ENCODE measurements around the gene RPL13.

Gene RPL13

GRCh38 chr16:89560378-89561141 is at the start of gene RPL13:
Gene RPL13 (plus strand): TSS chr16:89560682. CDS start chr16:89560960, 278 bp downstream.
- peak; percentile 98 for DNase-seq (ENCODE audit: low spot score)

DNA sequence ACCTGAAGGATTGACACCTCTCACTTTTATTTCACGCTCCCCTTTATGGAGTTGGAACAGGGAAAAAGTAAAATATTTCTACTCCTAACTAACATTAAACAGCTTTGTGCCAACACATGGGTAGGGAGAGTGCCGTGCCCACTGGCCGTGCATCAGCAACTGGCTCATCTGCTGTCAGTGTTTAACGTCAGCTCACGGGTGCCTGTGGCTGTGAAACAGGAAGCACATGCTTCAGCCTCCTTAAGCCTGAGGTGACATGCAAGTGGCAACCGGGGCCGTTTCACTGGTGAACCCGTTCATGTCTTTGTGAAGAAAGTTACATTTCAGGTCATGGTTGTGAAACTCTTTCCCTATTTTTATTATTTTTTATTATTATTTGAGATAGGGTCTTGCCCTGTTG is 49.1 kb upstream of the RPL13 start:
- no peak for DNase-seq (ENCODE audit: low spot score)

- no peak for DNase-seq (ENCODE audit: low spot score)
These were observed 48.0 kb upstream of the RPL13 start for GRCh38 chr16:89512453-89512852.

- no peak for DNase-seq (ENCODE audit: low spot score)
These were observed 43.4 kb upstream of the RPL13 start for GRCh38 chr16:89517128-89517527.

- no peak for DNase-seq (ENCODE audit: low spot score)
These were observed 40.6 kb upstream of the RPL13 start for GRCh38 chr16:89519881-89520280.

DNA sequence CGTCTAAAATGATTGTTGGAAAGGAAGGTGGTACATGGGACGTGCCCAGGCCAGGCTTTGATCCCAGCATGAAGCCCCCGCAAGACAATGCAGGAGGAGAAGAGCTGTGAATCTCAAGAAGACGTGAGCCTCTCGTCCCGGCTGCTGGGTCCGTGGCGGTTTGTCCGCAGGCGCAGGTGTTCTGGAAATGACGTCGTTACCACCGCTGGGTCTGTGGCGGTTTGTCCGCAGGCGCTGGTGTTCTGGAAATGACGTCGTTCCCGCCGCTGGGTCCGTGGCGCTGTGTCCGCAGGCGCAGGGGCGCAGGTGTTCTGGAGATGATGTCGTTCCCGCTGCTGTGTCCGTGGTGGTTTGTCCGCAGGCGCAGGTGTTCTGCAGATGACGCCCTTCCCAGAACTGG is 38.2 kb upstream of the RPL13 start:
- no peak for DNase-seq (ENCODE audit: low spot score)

DNA sequence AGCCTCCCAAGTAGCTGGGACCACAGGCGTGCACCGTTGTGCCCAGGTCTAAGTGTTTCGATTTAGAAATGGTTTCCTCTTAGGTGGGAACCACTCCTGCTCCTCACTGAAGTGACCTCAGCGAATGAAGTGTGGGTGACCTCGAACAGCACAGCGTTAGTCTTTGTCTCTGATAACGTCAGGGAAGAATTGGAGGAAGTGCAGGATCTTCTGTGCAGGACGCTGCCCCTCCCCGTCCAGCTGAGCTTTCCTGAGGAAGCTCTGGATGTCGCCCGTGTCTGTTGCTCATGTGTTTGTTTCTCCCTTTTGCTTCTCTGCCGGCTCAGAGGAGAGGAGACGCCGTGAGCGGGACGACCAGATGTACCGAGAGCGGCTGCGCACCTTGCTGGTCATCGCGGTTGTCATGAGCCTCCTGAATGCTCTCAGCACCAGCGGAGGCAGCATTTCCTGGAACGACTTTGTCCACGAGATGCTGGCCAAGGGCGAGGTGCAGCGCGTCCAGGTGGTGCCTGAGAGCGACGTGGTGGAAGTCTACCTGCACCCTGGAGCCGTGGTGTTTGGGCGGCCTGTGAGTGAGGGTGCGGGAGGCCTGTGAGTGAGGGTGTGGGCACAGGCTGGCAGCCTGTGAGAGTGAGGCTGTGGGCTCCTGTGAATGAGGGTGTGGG is 36.7 kb upstream of the RPL13 start:
- DNase-seq (ENCODE audit: low spot score) = no peak

GRCh38 chr16:89525146-89525913 is 35.2 kb upstream of the RPL13 start:
- no peak for DNase-seq (ENCODE audit: low spot score)

DNA sequence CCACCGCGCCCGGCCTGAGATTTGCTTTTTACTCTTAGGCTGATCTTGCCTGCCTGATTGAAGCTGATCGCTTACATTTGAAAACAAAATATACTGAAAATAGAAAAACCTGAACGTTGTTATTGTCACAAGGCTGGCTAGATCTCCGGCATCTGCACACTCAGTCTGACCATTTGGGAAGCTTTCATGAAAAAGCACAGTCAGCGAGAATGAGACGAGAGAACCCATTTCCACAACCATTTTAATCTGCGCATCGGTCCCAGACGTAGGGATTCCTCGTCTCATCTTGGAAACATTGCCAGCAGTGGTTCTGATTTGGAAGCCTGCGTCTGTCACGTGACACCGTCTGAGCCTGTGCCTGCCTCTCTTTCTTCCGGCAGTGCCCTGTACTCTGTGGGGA is 31.4 kb upstream of the RPL13 start:
- no peak for DNase-seq (ENCODE audit: low spot score)

GRCh38 chr16:89530401-89531381 is 29.8 kb upstream of the RPL13 start:
- no peak for DNase-seq (ENCODE audit: low spot score)

DNA sequence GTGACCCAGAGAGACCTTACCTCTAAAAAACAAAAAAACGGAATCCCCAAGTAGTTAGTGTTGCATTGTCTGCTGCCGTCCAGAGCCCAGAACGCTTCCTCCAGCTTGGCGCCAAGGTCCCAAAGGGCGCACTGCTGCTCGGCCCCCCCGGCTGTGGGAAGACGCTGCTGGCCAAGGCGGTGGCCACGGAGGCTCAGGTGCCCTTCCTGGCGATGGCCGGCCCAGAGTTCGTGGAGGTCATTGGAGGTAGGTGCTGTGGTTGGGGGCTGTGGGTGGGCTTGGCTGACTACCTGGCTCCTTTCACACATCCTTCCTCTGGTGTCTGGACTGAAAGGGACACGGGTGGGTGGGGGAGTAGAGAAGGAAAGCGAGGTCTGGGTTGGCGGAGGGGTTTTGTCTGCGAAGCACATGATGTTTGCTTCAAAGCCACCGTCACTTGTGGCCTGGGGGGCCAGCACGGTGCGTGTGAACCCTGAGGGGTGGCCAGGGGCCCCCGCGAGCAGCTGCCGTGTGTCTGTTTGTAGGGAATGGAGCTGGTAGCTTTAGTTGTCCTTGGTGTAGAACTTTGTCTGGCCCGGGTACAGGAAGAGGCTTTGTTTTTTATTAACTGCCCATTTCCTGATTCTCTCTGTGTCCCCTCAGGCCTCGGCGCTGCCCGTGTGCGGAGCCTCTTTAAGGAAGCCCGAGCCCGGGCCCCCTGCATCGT is 28.5 kb upstream of the RPL13 start:
- no peak for DNase-seq (ENCODE audit: low spot score)

GRCh38 chr16:89534252-89534756 is 26.2 kb upstream of the RPL13 start:
- no peak for DNase-seq (ENCODE audit: low spot score)

DNA sequence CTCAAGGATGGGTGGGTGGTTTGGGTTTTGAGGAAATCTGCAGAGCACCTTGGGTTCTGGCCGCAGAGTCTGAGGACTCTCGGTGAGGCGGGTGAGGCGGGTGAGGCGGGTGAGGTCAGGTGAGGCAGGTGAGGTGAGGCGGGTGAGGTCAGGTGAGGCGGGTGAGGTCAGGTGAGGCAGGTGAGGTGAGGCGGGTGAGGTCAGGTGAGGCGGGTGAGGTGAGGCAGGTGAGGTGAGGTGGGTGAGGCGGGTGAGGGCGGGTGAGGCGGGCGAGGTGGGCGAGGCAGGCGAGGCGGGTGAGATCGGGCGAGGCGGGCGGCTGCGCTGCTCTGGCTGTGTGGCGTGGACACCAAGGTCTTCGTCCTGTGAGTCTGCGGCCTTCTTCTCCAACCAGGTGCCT is 24.1 kb upstream of the RPL13 start:
- no peak for DNase-seq (ENCODE audit: low spot score)

- DNase-seq (ENCODE audit: low spot score) = no peak
These were observed 23.5 kb upstream of the RPL13 start for GRCh38 chr16:89536886-89537548.

- no peak for DNase-seq (ENCODE audit: low spot score)
These were observed 22.9 kb upstream of the RPL13 start for GRCh38 chr16:89537549-89537925.

DNA sequence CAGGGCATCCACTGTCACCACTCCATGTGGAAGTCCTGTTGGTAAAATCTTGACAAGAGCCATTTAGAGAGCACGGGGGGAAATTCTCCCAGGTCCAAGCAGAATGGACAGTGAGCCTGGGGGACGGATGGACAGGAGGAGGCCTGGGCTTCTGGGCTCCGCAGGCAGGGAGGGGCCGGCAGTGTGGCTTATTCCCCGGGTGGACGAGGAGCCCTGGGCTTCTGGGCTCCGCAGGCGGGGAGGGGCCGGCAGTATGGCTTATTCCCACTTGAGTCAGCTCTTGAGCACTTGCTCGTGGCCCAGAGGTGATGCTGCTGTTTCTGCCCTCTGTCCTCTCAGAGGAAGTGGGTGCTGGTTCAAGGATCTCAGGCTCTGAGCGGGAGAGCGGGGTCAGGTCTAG is 22.2 kb upstream of the RPL13 start:
- DNase-seq (ENCODE audit: low spot score) = no peak

DNA sequence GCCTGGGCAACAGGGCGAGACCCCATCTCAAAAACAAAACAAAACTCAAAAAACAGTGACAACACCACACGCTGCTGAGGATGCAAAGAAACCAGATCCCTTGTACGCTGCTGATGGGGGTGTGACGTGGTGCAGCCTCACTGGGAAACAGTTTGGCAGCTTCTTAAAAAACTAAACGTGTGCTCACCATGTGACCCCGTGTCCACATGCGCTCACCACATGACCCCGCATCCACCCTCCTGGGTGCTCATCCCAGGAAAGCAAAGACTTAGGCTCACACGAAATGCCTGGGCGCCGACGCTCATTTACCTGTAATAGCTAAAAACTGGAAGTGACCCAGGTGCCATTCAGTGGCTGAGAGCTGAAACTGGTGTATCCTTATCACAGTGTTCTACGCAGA is 19.9 kb upstream of the RPL13 start:
- no peak for DNase-seq (ENCODE audit: low spot score)

GRCh38 chr16:89541792-89542191 is 18.7 kb upstream of the RPL13 start:
- no peak for DNase-seq (ENCODE audit: low spot score)

- no peak for DNase-seq (ENCODE audit: low spot score)
These were observed 16.4 kb upstream of the RPL13 start for GRCh38 chr16:89544113-89544512.

DNA sequence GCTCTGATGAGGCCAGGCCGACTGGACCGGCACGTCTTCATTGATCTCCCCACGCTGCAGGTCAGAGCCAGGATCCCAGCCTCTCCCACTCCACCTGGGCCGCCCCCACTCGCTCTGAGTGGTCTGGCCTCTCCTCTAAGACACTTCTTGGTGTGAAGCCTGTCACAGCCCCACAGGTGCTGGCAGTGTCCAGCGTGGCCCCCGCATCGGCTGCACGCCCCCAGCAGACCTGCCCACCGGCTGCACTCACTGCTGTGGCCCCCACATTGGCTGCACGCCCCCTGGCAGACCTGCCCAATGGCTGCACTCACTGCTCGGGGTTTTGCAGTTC is 15.8 kb upstream of the RPL13 start:
- no peak for DNase-seq (ENCODE audit: low spot score)
